Esophagus muscularis mucosa (tissue), 4 donors: Measurements from ENCODE around the gene TFAP2B. TPM values are rescaled to one million over a fixed set of nuclear protein-coding genes. Genes with fewer than 3 reads are reported as not detected.

Experiments
- DNase-seq: peaks from one replicate; pipeline ENCODE4 v3.0.0-alpha.2; 2017; ENCODE audit errors: extremely low spot score
- H3K27ac ChIP-seq, 4 donors: fragments of 200-600 bp; sonication (generic); replicated peaks in 1 of 4; 1 replicate in 3 of 4; 2 replicates in 1 of 4; pipeline ENCODE4 v1.5.1; 2016 to 2019; ENCODE audit warnings: mild to moderate bottlenecking in 1 of 4
- H3K27me3 ChIP-seq, 4 donors: fragments of 200-600 bp; sonication (generic); one replicate each; pipeline versions ENCODE4 v1.5.1 to v1.6.0; 2016 to 2019
- H3K36me3 ChIP-seq, 4 donors: fragments of 200-600 bp; sonication (generic); one replicate each; pipeline ENCODE4 v1.5.1; 2016 to 2019
- H3K4me1 ChIP-seq, 4 donors: fragments of 200-600 bp; sonication (generic); one replicate each; pipeline ENCODE4 v1.5.1; 2016 to 2019
- H3K4me3 ChIP-seq, 4 donors: fragments of 200-600 bp; sonication (generic); 1 replicate in 2 of 4; 2 replicates in 2 of 4; pipeline ENCODE4 v1.5.1; 2016 to 2019; ENCODE audit warnings: mild to moderate bottlenecking in 4 of 4, moderate library complexity in 1 of 4
- H3K9me3 ChIP-seq, 4 donors: fragments of 200-600 bp; sonication (generic); 1 replicate in 3 of 4; 2 replicates in 1 of 4; pipeline ENCODE4 v1.5.1; 2016 to 2019
- CTCF ChIP-seq, 3 experiments: fragments of 200-600 bp in 2 of 3; fragments of 450-650 bp in 1 of 3; sonication (generic) in 2 of 3; IDR thresholded peaks; one replicate each; pipeline ENCODE4 v1.5.1; 2017 to 2019; ENCODE audit warnings: antibody characterized with exemption in 3 of 3, mild to moderate bottlenecking in 2 of 3, moderate library complexity in 1 of 3
- EP300 ChIP-seq: sonication (generic); formaldehyde crosslinking; IDR thresholded peaks from one replicate; pipeline ENCODE4 v1.6.1; 2017; ENCODE audit warnings: antibody characterized with exemption
- POLR2A ChIP-seq: fragments of 450-650 bp; IDR thresholded peaks from one replicate; pipeline ENCODE4 v1.6.1; 2017; ENCODE audit warnings: antibody characterized with exemption, moderate library complexity, mild to moderate bottlenecking, low read depth
- POLR2AphosphoS5 ChIP-seq, 2 donors: sonication (generic); formaldehyde crosslinking; IDR thresholded peaks; one replicate each; pipeline ENCODE4 v1.6.1; 2017; ENCODE audit warnings: antibody characterized with exemption in 2 of 2
- WGBS: methylation state at CpG from one replicate; pipeline ENCODE4 v1.1.5; 2018; 5-methylcytosine and 5-hydroxymethylcytosine counted together
- intact Hi-C: fragments of 100-400 bp; cut with DNase I; formaldehyde crosslinking; loops from one replicate; pipeline ENCODE4 v1.15.1; 2023
- total RNA-seq, 4 donors: library from RNA; depleted of rRNA; stranded (reverse); fragments of >200 nt; gene quantifications; one replicate each; pipeline versions ENCODE4 v1.1.0 to v1.2.1, GENCODE V29; 2016

The TFAP2B gene
- total RNA-seq, 4 donors from 2014 or later, result not detected

GRCh38 chr6:50822078-50822476 is 3.4 kb downstream of the TFAP2B start:
- H3K4me1 ChIP-seq, result peaks cover 10 to 36% (median 20%) of the 10 kb centered on the region in 4 donors
- peaks cover 0 to 100% (median 77%) of the 10 kb centered on the region in 4 donors for H3K27me3 ChIP-seq
- intact Hi-C loops, result no loop called here

GRCh38 chr6:50823094-50823920 is 4.6 kb downstream of the TFAP2B start:
- Histone ChIP-seq H3K36me3 (no peaks in the 10 kb centered on the region), H3K4me3 (no peak overlapping the region), H3K27ac (no peak overlapping the region), H3K9me3 (no peaks in the 10 kb centered on the region), H3K27me3 (peaks cover 0 to 100% (median 73%) of the 10 kb centered on the region in 4 donors), H3K4me1 (peaks cover 10 to 36% (median 20%) of the 10 kb centered on the region in 4 donors)
- TF ChIP-seq POLR2A (no peak), EP300 (no peak), CTCF (IDR thresholded peaks at IDR 0.05) (no peak), POLR2AphosphoS5 (IDR thresholded peaks at IDR 0.05) (no peak)
- WGBS, result 8% methylated on average over 46 of the region's 46 CpGs
- DNase-seq, result no peak
- intact Hi-C loops, result no loop called here

More at GRCh38 chr6:50822078-50822476, 3.4 kb downstream of the TFAP2B start:
- no peak for DNase-seq
- TF ChIP-seq POLR2AphosphoS5 (IDR thresholded peaks at IDR 0.05) (no peak), POLR2A (no peak), EP300 (no peak), CTCF (IDR thresholded peaks at IDR 0.05) (no peak)
- Histone ChIP-seq H3K4me3 (no peak overlapping the region), H3K27ac (no peak overlapping the region), H3K36me3 (no peaks in the 10 kb centered on the region), H3K9me3 (no peaks in the 10 kb centered on the region)
- 5% methylated on average over 6 of the region's 6 CpGs for WGBS

GRCh38 chr6:50824552-50824951 is 5.9 kb downstream of the TFAP2B start:
- Histone ChIP-seq H3K27ac (no peak overlapping the region), H3K36me3 (no peaks in the 10 kb centered on the region), H3K27me3 (peaks cover 0 to 99% (median 63%) of the 10 kb centered on the region in 4 donors), H3K4me1 (peaks cover 8 to 30% (median 16%) of the 10 kb centered on the region in 4 donors), H3K9me3 (no peaks in the 10 kb centered on the region), H3K4me3 (no peak overlapping the region)
- TF ChIP-seq CTCF (IDR thresholded peaks at IDR 0.05) (no peak), EP300 (no peak), POLR2A (no peak), POLR2AphosphoS5 (IDR thresholded peaks at IDR 0.05) (no peak)
- intact Hi-C loops, result no loop called here
- WGBS, result 4% methylated on average over 2 of the region's 2 CpGs
- no peak for DNase-seq

DNA sequence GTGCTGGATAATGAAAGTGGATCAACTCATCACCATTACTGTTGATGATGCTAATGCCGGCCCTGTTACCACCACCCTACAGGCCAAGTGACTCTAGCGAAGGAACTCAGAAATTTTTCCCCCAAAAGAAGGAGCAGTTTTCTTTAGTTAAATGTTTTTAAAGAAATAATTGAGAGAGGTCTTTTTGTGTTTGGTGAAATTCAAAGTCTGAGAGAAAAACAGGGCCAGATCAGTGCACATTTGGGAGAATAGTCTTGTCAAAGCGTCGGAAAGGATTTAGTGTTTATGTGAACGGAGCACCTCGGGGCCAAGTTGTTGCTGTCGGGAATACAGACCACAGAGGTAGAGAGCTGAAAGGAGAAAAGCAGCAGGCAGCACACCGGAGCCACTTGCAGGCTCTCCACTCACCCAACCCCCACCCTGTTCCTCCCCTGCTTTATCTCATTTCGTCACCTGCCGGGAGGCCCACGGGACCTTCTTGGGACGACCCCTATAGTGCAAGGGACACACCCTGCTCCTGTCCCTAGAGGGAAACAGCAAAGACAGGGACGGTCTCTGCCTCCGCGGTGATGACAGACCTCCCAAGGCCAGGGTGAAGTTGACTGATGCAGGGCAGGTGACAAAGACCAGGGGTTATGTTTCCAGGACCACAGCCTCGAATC is 6.8 kb downstream of the TFAP2B start:
- TF ChIP-seq POLR2AphosphoS5 (IDR thresholded peaks at IDR 0.05) (no peak), POLR2A (no peak), EP300 (no peak), CTCF (IDR thresholded peaks at IDR 0.05) (no peak)
- H3K27ac ChIP-seq, result no peak overlapping the region
- peaks cover 0 to 97% (median 56%) of the 10 kb centered on the region in 4 donors for H3K27me3 ChIP-seq
- 6% methylated on average over 16 of the region's 16 CpGs for WGBS
- DNase-seq, result no peak
- no peaks in the 10 kb centered on the region for H3K36me3 ChIP-seq
- no peaks in the 10 kb centered on the region for H3K9me3 ChIP-seq
- H3K4me3 ChIP-seq, result no peak overlapping the region
- intact Hi-C loops, result no loop called here
- peaks cover 0 to 21% (median 6%) of the 10 kb centered on the region in 4 donors for H3K4me1 ChIP-seq
